ENCODE results near the gene ARGLU1. TPM values are rescaled to one million over a fixed set of nuclear protein-coding genes. Genes with fewer than 3 reads are reported as not detected.

Gene ARGLU1
- total and polyA plus RNA-seq, 2 experiments from 2014 or later: 108 to 166 TPM

DNA sequence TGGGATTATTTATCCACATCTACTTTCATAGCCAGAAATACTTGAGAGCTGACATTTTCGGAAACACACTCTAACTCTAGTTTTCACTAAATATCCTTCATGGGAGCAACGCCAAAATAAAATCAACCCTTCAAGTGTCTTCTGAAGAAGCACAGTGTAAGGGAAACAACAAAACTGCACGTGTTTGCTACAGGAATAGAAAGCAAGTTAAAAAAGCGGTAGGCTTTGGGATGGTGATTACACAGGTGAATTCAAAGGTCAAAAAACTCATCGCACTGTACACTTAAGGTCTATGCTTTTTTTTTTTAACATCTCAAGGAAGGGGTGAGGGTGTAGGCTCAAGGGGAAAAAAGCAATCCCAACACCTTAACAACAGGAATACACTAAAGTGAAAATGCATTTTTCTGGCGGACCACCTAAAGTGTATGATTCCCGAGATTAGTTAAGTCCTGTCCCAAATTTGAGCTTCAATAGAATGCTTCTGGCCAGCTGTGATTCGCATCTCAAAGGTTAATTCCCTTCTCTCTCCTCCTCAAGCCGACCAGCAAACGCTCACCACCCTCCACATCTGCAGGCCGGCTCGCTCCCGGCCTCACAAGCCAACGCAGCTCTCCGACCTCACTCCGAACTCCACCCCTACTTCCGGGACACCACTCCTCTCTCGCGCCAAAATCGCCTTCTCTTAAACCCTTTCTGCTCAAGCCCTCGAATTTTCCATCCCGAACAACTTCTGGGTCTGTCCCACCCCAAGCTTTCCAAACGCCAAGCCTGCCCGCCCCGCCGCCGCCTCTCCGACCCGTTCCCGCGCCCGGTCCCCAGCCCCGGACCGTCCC, 1.1 kb downstream of the ARGLU1 start:
- DNase-seq (ENCODE audit: low spot score) (peak; percentile 75), ATAC-seq (peak; percentile 24)
- Histone ChIP-seq H3K79me2 (replicated peaks; ENCODE audit: insufficient read depth) (peaks cover 71% of the 10 kb centered on the region), H3K4me2 (peak overlapping the region; percentile 96), H2AFZ (no peak overlapping the region), H4K20me1 (replicated peaks; ENCODE audit: insufficient read depth) (peaks cover 42% of the 10 kb centered on the region), H3K4me3 (peak overlapping the region; percentile 70), H3K36me3 (ENCODE audit: insufficient read depth) (no peaks in the 10 kb centered on the region), H3F3A (replicated peaks; ENCODE audit: low read depth) (no peaks in the 10 kb centered on the region), H3K9me2 (ENCODE audit: insufficient read depth) (no peaks in the 10 kb centered on the region), H3K27me3 (ENCODE audit: insufficient read depth) (no peaks in the 10 kb centered on the region), H3K27ac (ENCODE audit: low read depth) (0 out of 2 replicates have a peak overlapping the region, but pooled peaks have one; percentile 90), H3K4me1 (ENCODE audit: insufficient read depth) (peaks cover 54% of the 10 kb centered on the region)
- Mint-ChIP-seq H3K27ac (peak overlapping the region; percentile 96), H3K27me3 (ENCODE audit: insufficient read depth, low read depth, poor library complexity) (peaks cover 9% of the 10 kb centered on the region), H3K36me3 (ENCODE audit: low read depth) (peaks cover 4% of the 10 kb centered on the region; the same call in 2 of the 3 replicates), H3K4me1 (peaks cover 46% of the 10 kb centered on the region), H3K4me3 (peak overlapping the region; percentile 99), H3K9me3 (no peaks in the 10 kb centered on the region; the same call in 2 of the 3 replicates)
- TF ChIP-seq POLR2AphosphoS5 (IDR thresholded peaks at IDR 0.05; ENCODE audit: low read depth) (no peak), EZH2 (IDR thresholded peaks at IDR 0.05; ENCODE audit: low read depth, unreplicated experiment) (no peak), NANOG (IDR thresholded peaks at IDR 0.05; ENCODE audit: borderline replicate concordance) (no peak), REST (IDR thresholded peaks at IDR 0.05; ENCODE audit: unreplicated experiment) (no peak), ZNF114 (CRISPR knock-in tag; IDR thresholded peaks at IDR 0.05) (no peak), ZNF331 (CRISPR knock-in tag; IDR thresholded peaks at IDR 0.05; ENCODE audit: low read depth) (no peak), EZH2phosphoT487 (IDR thresholded peaks at IDR 0.05; ENCODE audit: unreplicated experiment) (no peak)
- TF ChIP-seq, protein P1, sequence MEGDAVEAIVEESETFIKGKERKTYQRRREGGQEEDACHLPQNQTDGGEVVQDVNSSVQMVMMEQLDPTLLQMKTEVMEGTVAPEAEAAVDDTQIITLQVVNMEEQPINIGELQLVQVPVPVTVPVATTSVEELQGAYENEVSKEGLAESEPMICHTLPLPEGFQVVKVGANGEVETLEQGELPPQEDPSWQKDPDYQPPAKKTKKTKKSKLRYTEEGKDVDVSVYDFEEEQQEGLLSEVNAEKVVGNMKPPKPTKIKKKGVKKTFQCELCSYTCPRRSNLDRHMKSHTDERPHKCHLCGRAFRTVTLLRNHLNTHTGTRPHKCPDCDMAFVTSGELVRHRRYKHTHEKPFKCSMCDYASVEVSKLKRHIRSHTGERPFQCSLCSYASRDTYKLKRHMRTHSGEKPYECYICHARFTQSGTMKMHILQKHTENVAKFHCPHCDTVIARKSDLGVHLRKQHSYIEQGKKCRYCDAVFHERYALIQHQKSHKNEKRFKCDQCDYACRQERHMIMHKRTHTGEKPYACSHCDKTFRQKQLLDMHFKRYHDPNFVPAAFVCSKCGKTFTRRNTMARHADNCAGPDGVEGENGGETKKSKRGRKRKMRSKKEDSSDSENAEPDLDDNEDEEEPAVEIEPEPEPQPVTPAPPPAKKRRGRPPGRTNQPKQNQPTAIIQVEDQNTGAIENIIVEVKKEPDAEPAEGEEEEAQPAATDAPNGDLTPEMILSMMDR (conservative IDR thresholded peaks at IDR 0.05; ENCODE audit: low read depth in 2 of 2): no peak

Data from GM23338 (cell line).